WERI-Rb-1 (cell line): ENCODE measurements around the gene PTPRM.

Experiments
- DNase-seq: peaks from one replicate; pipeline ENCODE4 v3.0.0-alpha.2; 2020
- H3K27ac ChIP-seq: fragments of 250-450 bp; sonication (Bioruptor Pico); 2 replicates; pipeline ENCODE4 v1.5.1; 2020; ENCODE audit warnings: mild to moderate bottlenecking, moderate library complexity
- H3K27me3 ChIP-seq: fragments of 250-450 bp; sonication (Bioruptor Pico); 2 replicates; pipeline ENCODE4 v1.5.1; 2021; ENCODE audit warnings: mild to moderate bottlenecking, low read depth, moderate library complexity; ENCODE audit not compliant: insufficient read depth, severe bottlenecking
- H3K36me3 ChIP-seq: fragments of 250-450 bp; sonication (Bioruptor Pico); 2 replicates; pipeline ENCODE4 v1.5.1; 2020; ENCODE audit warnings: mild to moderate bottlenecking, moderate library complexity
- H3K4me3 ChIP-seq: 2 replicates; pipeline ENCODE4 v1.5.1; 2011; ENCODE audit warnings: low read depth, mild to moderate bottlenecking, control low read depth, low read length
- H3K9me3 ChIP-seq: fragments of 250-450 bp; sonication (Bioruptor Pico); 2 replicates; pipeline ENCODE4 v1.5.1; 2021; ENCODE audit warnings: mild to moderate bottlenecking, moderate library complexity; ENCODE audit not compliant: severe bottlenecking
- TF ChIP-seq, protein P1 (sequence below): IDR thresholded peaks from 2 replicates; pipeline ENCODE4 v1.5.1; 2011; ENCODE audit warnings: low read depth, mild to moderate bottlenecking, control low read depth, inconsistent platforms, low read length

The PTPRM gene

DNA sequence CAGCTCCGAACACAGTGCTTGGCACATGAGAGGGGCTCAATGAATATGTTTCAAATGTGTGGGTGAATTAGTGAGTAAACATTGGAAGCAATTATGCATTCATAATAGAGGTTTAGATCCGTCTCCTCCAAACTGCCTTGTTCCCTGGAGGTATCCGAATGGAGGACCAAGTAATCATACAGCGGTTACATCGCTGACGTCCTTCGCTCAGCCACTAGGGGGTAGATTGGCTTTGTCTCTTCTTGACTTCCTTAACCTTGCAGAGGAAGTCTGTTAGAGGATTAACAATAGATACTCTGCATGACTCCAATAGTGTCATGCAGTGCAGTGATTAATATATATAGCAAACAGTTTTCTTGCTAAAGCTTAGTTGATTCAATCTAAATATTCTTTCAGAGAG is 517.0 kb downstream of the PTPRM start:
- Histone ChIP-seq H3K9me3 (no peaks in the 10 kb centered on the region), H3K27ac (no peak overlapping the region), H3K27me3 (no peaks in the 10 kb centered on the region), H3K36me3 (no peaks in the 10 kb centered on the region), H3K4me3 (no peak overlapping the region)
- TF ChIP-seq, protein P1, sequence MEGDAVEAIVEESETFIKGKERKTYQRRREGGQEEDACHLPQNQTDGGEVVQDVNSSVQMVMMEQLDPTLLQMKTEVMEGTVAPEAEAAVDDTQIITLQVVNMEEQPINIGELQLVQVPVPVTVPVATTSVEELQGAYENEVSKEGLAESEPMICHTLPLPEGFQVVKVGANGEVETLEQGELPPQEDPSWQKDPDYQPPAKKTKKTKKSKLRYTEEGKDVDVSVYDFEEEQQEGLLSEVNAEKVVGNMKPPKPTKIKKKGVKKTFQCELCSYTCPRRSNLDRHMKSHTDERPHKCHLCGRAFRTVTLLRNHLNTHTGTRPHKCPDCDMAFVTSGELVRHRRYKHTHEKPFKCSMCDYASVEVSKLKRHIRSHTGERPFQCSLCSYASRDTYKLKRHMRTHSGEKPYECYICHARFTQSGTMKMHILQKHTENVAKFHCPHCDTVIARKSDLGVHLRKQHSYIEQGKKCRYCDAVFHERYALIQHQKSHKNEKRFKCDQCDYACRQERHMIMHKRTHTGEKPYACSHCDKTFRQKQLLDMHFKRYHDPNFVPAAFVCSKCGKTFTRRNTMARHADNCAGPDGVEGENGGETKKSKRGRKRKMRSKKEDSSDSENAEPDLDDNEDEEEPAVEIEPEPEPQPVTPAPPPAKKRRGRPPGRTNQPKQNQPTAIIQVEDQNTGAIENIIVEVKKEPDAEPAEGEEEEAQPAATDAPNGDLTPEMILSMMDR: peak; percentile 82
- DNase-seq: peak; percentile 78

DNA sequence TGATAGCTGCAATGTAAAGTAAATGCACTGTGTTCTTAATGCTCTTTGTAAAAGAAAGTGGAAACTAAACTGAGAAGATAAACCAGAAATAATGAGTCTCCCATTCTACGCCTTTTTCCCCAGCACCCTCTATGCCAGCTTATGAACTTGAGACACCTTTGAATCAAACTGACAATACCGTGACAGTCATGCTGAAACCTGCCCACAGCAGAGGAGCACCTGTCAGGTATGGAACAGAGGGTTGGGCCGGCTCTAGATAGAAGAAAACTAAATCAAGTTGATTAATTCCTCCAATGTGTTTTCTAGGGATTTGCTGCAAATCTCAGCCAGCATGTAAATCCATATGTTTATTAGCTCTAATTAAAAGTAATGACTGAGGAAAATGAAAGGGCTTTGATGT is 521.5 kb downstream of the PTPRM start:
- peak; percentile 64 for DNase-seq
- TF ChIP-seq, protein P1: no peak
- Histone ChIP-seq H3K36me3 (no peaks in the 10 kb centered on the region), H3K27me3 (no peaks in the 10 kb centered on the region), H3K4me3 (no peak overlapping the region), H3K9me3 (no peaks in the 10 kb centered on the region), H3K27ac (peak overlapping the region; percentile 33)

DNA sequence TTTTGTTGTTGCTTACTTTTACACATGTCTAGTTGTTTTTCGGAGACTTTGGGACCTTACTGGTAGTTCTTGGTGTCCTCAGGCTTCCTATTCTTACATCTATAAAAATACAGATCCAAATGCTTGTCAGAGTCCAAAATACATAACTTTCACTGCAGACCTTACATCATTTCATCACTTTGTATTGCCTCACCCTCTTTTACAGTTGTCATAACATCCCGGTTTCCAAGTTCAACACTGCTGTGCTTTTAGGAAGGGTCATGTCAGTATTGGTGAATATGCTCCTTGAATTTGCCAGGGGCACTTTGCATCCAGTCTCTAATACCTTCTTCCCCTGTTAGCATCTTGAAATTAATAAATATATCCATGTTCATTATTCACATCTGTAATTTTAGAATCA is 523.9 kb downstream of the PTPRM start:
- H3K9me3 ChIP-seq: no peaks in the 10 kb centered on the region
- TF ChIP-seq, protein P1: no peak
- H3K36me3 ChIP-seq: no peaks in the 10 kb centered on the region
- no peak for DNase-seq
- H3K4me3 ChIP-seq: no peak overlapping the region
- no peaks in the 10 kb centered on the region for H3K27me3 ChIP-seq
- H3K27ac ChIP-seq: no peak overlapping the region

DNA sequence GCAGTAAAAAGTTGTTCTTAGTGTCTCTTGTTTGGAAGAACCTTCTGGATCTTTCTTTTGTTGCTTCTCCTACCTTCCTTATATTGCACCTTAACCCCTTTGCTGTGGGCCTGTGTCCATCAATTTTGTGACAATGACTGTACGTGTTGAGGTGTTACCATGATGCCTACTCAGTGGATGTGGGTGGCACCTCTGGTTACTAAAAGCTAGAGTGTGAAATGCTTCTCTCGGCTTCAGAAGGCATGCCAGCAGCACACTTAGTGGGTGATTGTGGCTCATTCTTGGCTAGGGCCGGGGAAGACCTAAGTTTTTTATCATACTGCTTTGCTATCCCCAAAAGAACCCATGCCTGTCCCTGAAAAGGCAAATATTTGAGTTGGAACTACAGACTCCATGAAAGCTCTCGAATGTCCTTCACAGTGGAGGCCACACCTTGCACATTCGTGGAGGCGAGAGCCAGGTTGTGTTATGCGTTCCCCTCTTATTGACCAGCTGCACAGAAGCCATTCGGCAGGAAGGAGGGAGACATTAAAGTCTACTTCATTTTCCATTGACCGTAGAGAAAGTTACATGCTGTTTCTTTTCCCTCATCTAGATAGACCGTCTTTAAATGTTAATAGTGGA is 528.9 kb downstream of the PTPRM start:
- Histone ChIP-seq H3K36me3 (no peaks in the 10 kb centered on the region), H3K9me3 (no peaks in the 10 kb centered on the region), H3K27ac (no peak overlapping the region), H3K27me3 (no peaks in the 10 kb centered on the region), H3K4me3 (no peak overlapping the region)
- DNase-seq: no peak
- TF ChIP-seq, protein P1: no peak

DNA sequence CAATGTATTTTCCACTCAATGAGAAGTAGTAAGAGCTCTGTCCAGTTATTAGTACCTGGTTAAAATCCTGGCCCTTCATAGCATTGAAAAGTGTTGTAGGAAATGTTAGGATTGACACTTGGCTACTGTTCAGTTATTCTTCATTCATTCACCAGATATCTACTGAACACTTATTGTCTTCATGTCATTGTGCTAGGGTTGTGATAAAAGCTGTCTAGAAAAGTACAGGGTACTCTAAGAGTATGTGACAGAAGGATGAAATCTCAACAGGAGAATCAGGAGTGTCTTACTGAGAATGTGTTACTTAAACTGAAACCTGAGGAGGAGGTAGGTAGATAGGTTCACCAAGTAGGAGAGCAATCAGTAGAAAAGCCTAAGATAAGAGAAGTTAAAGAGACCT is 530.3 kb downstream of the PTPRM start:
- no peak overlapping the region for H3K4me3 ChIP-seq
- no peaks in the 10 kb centered on the region for H3K27me3 ChIP-seq
- TF ChIP-seq, protein P1: no peak
- H3K9me3 ChIP-seq: no peaks in the 10 kb centered on the region
- DNase-seq: no peak
- H3K36me3 ChIP-seq: no peaks in the 10 kb centered on the region
- H3K27ac ChIP-seq: no peak overlapping the region

DNA sequence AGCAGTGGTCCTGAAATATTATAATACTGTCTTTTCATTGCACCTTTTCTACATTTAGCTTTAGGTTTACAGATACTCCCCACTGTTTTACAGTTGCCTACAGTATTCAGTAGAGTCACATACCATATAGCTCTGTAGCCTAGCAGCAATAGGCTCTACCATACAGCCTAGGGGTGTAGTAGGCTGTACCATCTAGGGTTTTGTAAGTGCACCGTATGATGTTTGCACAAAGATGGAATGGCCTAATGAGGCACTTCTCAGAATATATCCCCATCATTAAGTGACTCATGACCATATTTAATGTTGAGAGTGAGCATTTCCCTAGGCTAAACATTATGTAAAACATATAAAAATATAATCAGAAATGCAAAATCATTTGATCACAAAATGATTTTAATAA is 530.8 kb downstream of the PTPRM start:
- Histone ChIP-seq H3K27ac (no peak overlapping the region), H3K4me3 (no peak overlapping the region), H3K9me3 (no peaks in the 10 kb centered on the region), H3K36me3 (no peaks in the 10 kb centered on the region), H3K27me3 (no peaks in the 10 kb centered on the region)
- TF ChIP-seq, protein P1: no peak
- no peak for DNase-seq
